Raji (cell line): ENCODE results near the gene GLDC.

ENCODE experiments used
- POLR2A ChIP-seq: IDR thresholded peaks from 2 replicates; pipeline ENCODE4 v1.6.1; 2011; ENCODE audit warnings: low read depth, low read length, control low read depth; ENCODE audit not compliant: insufficient read depth

The GLDC gene

DNA sequence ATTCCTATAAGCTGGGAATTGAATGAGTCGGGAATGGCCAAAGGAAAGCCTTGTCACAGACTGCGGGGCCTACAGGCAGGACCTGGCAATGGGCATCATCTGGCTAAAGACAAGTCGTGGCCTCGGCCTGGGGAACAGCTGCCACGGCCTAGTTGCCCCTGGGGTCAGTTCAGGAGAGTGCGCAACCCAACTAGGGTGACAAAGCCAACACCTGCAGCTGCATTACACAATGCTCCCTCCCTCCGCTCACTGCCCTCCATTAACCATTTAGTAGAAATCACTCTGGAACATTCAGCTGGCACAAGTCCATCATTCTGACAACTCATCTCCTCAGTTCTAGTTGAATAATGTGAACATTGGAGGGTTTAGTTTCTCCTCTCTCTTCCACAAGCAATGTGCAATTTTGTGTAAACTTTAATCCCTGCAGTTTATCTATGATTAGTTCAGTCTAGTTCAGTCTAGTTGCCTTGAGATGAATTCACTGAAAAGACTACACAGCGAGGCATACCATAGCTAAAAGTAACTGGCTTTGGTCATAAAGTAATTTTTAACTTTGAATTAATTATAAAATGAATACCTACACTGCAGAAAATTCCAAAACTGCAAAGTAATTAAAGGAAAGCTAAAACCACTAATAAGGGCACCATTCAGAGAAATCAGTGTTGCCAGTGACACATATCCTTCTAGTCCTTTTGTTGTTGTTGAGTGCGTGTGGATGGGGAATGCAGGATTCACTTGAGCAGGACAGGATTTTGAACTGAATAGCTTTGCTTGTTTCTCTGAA is 5.1 kb downstream of the GLDC start:
- TF ChIP-seq POLR2A, result no peak

GRCh38 chr9:6639622-6640021 is 5.9 kb downstream of the GLDC start:
- TF ChIP-seq POLR2A, result no peak

DNA sequence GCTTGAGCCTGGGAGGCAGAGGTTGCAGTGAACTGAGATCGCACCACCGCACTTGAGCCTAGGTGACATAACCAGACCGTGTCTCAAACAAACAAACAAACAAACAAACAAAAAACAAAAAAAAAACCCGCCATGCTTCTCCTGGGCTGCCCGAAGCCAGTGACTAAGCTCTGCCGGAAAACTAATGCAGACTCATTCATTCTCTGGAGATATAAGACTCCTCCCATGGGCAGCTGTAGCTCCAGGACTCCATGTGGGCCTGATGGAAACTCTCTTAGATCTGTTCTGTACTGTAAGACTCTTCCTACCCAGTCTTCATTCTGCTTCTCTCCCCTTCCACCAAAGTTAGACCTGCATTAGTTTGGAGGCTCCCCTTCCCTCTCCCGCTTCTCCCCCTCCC is 11.1 kb downstream of the GLDC start:
- TF ChIP-seq POLR2A, result no peak

DNA sequence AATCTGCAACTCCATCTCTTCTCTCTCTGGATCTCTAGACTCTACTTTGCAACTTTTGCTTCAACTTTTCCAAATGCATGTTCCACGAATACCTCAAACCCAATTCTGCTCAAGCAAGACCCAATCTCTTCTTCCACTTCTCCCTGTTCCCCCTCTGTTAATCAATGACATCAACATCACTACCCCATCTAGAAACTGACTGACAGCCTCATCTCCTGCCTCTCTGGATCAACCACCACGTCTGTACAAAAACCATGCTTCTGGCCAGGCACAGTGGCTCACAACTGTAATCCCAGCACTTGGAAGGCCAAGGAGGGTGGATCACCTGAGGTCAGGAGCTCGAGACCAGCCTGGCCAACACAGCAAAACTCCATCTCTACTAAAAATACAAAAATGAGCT is 12.2 kb downstream of the GLDC start:
- no peak for TF ChIP-seq POLR2A

- TF ChIP-seq POLR2A, result no peak
These were observed 12.9 kb downstream of the GLDC start for GRCh38 chr9:6632516-6633183.

DNA sequence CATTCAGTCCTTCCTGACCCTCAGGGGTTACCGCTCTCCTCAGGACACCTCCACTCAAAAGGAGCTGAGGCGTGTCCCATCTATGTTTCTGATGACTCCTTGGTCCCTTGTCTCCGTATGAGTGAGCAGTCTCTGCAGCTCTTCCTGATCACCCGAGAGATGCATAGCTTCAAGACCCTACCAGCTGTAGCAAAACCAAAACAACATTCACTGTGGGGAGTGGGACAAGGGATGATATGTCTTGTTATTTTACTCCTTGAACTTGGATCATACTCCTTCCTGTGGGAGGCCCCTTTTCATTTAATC is 14.4 kb downstream of the GLDC start:
- no peak for TF ChIP-seq POLR2A

DNA sequence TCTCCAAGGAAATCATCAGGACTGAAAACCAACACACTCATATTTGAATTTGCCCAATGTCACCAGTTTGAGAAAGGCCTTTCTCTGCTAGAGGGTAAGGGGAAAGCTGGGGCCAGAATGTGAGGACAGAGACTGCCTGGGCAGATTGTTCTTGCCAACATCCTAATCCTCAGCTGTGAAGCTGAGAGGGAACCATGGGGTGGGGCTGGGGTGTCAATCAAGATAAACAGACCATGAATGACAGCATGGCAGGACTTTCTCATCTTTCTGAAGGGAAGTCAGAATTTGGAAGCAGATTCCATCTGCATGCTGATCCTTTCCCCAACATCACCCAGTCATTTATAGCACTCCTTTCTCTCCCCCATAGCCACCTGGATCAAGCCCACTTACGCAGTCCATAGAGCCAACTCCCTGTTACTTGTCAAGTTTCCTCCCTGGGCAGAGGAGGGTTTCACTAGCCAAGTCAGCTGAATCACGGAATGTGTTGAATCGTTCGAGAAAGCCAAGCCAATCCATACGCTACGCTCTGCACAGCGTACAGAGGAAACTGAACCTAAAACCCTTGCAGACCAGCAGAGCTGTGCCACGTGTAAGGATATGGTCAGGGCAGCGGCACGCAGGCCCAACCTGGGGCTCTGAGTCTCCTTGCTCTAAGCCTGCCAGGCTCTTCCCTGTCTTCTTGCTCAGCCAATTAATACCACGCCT is 14.9 kb downstream of the GLDC start:
- no peak for TF ChIP-seq POLR2A

DNA sequence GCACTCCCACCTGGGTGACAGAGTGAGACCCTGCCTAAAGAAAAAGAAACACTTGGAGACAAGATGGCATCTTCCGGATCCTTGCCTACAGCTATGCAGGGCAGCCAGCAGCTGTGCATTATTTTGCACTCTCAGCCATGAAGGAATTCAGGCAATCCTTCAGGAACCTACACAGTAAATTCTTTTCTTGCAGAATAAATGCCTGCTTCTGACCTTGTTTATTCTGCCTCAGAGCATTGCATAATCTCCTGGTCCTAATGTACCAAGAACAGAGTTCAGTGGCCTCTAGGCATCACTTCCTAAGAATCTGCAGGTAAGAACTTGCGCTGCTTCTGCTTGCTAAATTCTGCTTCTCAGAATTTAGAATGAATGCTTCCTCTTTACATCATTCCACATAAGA is 16.8 kb downstream of the GLDC start:
- TF ChIP-seq POLR2A, result no peak

GRCh38 chr9:6625363-6625762 is 20.2 kb downstream of the GLDC start:
- no peak for TF ChIP-seq POLR2A

DNA sequence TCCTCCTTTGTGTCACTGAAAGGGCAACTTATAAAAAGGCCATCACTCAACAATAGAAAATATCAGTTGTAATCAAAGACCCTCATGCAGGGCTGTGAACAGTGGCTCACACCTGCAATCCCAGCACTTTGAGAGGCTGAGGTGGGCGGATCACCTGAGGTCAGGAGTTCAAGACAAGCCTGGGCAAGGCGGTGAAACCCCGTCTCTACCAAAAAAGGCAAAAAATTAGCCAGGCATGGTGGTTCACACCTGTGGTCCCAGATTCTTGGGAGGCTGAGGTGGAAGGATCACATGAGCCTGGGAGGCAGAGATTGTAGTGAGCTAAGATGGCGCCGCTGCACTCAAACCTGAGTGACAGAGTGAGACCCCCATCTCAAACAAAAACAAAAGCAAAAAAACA is 24.7 kb downstream of the GLDC start:
- TF ChIP-seq POLR2A, result no peak

DNA sequence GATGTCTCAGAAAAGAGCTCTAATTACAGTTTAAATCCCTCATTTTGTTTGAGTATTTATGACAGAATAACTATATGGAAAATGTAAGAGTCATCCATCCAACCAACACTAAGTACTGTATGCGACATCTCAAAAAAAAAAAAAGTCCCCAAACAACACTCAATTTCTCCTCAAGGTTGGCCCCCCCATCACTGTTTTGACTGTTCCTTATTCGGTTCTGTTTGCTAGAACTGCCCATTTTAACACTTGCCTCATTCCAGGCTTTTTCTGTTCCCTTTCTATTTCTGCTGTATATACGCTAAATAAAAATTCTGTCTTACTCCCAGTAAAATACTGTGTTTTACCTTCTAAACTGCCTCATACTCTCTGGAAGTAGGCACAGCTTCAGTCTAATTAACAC is 25.2 kb downstream of the GLDC start:
- no peak for TF ChIP-seq POLR2A

DNA sequence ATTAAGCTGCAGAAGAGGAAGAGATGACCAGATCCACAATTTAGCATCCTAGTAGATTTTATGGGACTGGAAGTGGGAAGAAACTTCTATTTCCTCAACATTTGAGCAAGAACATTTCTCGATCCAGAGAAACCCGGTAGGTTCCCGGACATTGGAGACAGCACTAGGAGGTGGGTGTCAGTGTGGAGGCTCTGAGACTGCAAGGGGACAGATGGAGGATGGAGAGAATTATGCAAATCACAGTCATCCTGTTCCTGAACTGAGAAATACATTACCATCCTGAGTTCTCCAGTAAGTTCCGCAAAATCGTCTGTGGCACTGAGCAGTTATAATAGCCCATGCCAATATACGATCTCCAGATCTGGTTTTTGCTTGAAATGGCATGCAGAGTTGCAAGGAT is 25.6 kb downstream of the GLDC start:
- no peak for TF ChIP-seq POLR2A

DNA sequence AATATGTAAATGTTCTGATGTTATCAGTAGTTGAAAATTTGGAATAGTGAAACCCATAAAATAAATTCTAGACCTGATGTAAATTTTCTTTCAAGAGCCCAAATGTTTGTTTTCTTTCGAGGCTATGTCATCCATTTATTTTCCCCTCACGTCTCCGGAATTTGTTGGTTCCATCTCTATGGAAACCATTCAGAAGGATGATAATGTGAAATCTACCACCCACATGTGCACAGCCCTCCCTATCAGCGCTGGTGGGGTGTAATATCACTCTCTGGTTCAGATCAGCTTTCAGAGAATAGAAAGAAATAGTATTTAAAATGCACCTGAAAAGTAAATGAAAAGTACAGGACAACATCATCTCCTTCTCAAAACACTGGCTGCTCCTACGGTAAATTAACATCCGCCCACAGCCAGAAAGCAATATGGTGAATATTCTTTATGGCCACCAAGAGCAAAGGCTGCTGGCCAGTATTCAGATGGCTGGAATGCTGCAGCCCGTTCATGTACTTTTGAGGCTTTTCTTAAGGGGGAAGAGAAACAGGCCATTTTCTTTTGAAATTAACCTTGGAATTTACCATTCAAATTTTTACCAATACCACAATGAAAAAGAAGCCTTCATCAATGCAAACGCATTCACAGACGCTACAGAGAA is 28.5 kb downstream of the GLDC start:
- no peak for TF ChIP-seq POLR2A

GRCh38 chr9:6614489-6614888 is 31.0 kb downstream of the GLDC start:
- TF ChIP-seq POLR2A, result no peak

- TF ChIP-seq POLR2A, result no peak
These were observed 33.7 kb downstream of the GLDC start for GRCh38 chr9:6611865-6612264.

GRCh38 chr9:6610073-6610472 is 35.5 kb downstream of the GLDC start:
- TF ChIP-seq POLR2A, result no peak
